ENCODE measurements around the gene PLXNB3. TPM values are rescaled to one million over a fixed set of nuclear protein-coding genes. Genes with fewer than 3 reads are reported as not detected.
"Not testable (repeated sequence)": the region's sequence is repeated elsewhere in the genome, so short reads cannot be mapped to it uniquely, and the experiment has no call there.

PLXNB3 gene
- total RNA-seq, 1 donor from 2014 or later = 4.3 TPM

GRCh38 chrX:153746359-153746758 is 17.7 kb upstream of the PLXNB3 start:
- peaks cover 12% of the 10 kb centered on the region for H3K4me1 Mint-ChIP-seq
- TF ChIP-seq CTCF (IDR thresholded peaks at IDR 0.05; ENCODE audit: unreplicated experiment) = no peak
- no peak overlapping the region for H3K27ac Mint-ChIP-seq
- peaks cover 9% of the 10 kb centered on the region for H3K36me3 Mint-ChIP-seq
- no peak overlapping the region for H3K4me3 Mint-ChIP-seq
- H3K27me3 Mint-ChIP-seq (ENCODE audit: low read depth) = no peaks in the 10 kb centered on the region
- DNase-seq (ENCODE audit: low spot score in 2 of 2, unreplicated experiment in 2 of 2) = no peak
- H3K9me3 Mint-ChIP-seq = peaks cover 19% of the 10 kb centered on the region

GRCh38 chrX:153746991-153747390 is 17.1 kb upstream of the PLXNB3 start:
- peaks cover 12% of the 10 kb centered on the region for H3K4me1 Mint-ChIP-seq
- not testable (repeated sequence) for H3K36me3 Mint-ChIP-seq; DNase-seq (ENCODE audit: low spot score in 2 of 2, unreplicated experiment in 2 of 2); H3K4me3 Mint-ChIP-seq; H3K27me3 Mint-ChIP-seq (ENCODE audit: low read depth); H3K27ac Mint-ChIP-seq
- H3K9me3 Mint-ChIP-seq = peaks cover 19% of the 10 kb centered on the region

- not testable (repeated sequence) for H3K27ac Mint-ChIP-seq; H3K4me1 Mint-ChIP-seq; H3K27me3 Mint-ChIP-seq (ENCODE audit: low read depth); DNase-seq (ENCODE audit: low spot score in 2 of 2, unreplicated experiment in 2 of 2); H3K4me3 Mint-ChIP-seq
- Mint-ChIP-seq H3K9me3 (peaks cover 27% of the 10 kb centered on the region), H3K36me3 (peaks cover 11% of the 10 kb centered on the region)
These were observed 15.0 kb upstream of the PLXNB3 start for GRCh38 chrX:153749017-153749416.

- Mint-ChIP-seq H3K27me3 (ENCODE audit: low read depth) (no peaks in the 10 kb centered on the region), H3K36me3 (peaks cover 11% of the 10 kb centered on the region), H3K27ac (no peak overlapping the region), H3K4me3 (no peak overlapping the region), H3K9me3 (peaks cover 27% of the 10 kb centered on the region), H3K4me1 (no peaks in the 10 kb centered on the region)
- DNase-seq (ENCODE audit: low spot score in 2 of 2, unreplicated experiment in 2 of 2) = no peak
- no peak for TF ChIP-seq CTCF (IDR thresholded peaks at IDR 0.05; ENCODE audit: unreplicated experiment)
These were observed 13.8 kb upstream of the PLXNB3 start for GRCh38 chrX:153750127-153750774.

- Mint-ChIP-seq H3K36me3 (peaks cover 6% of the 10 kb centered on the region), H3K4me3 (no peak overlapping the region), H3K9me3 (peaks cover 19% of the 10 kb centered on the region), H3K4me1 (no peaks in the 10 kb centered on the region), H3K27ac (no peak overlapping the region), H3K27me3 (ENCODE audit: low read depth) (no peaks in the 10 kb centered on the region)
- DNase-seq (ENCODE audit: low spot score in 2 of 2, unreplicated experiment in 2 of 2) = no peak
- no peak for TF ChIP-seq CTCF (IDR thresholded peaks at IDR 0.05; ENCODE audit: unreplicated experiment)
These were observed 8.9 kb upstream of the PLXNB3 start for GRCh38 chrX:153755136-153755535.

- H3K9me3 Mint-ChIP-seq = no peaks in the 10 kb centered on the region
- no peak for DNase-seq (ENCODE audit: low spot score in 2 of 2, unreplicated experiment in 2 of 2)
- H3K4me1 Mint-ChIP-seq = peaks cover 10% of the 10 kb centered on the region
These were observed 2.2 kb upstream of the PLXNB3 start for GRCh38 chrX:153761863-153762262.

More at GRCh38 chrX:153761863-153762262, 2.2 kb upstream of the PLXNB3 start:
- no peak for TF ChIP-seq CTCF (IDR thresholded peaks at IDR 0.05; ENCODE audit: unreplicated experiment)
- H3K27ac Mint-ChIP-seq = no peak overlapping the region
- H3K4me3 Mint-ChIP-seq = no peak overlapping the region
- no peaks in the 10 kb centered on the region for H3K27me3 Mint-ChIP-seq (ENCODE audit: low read depth)
- no peaks in the 10 kb centered on the region for H3K36me3 Mint-ChIP-seq
